ENCODE data around the gene TECPR2.

- TF ChIP-seq RARB (CRISPR knock-in tag; IDR thresholded peaks at IDR 0.05) (no peak), PATZ1 (CRISPR knock-in tag; IDR thresholded peaks at IDR 0.05; ENCODE audit: borderline replicate concordance) (no peak), ZNF565 (CRISPR knock-in tag; conservative IDR thresholded peaks at IDR 0.05; ENCODE audit: low read depth) (no peak), SNAI2 (CRISPR knock-in tag; IDR thresholded peaks at IDR 0.05) (no peak), CSDC2 (CRISPR knock-in tag; IDR thresholded peaks at IDR 0.05) (no peak), TSHZ2 (CRISPR knock-in tag; IDR thresholded peaks at IDR 0.05) (no peak), CSRNP3 (CRISPR knock-in tag; IDR thresholded peaks at IDR 0.05) (no peak)
Observed at GRCh38 chr14:102481371-102481770, 118.6 kb downstream of the TECPR2 start.

Data from SK-N-SH treated with all-trans-retinoic acid at 6 μM for 48 hours (cell line).